Right atrium auricular region (tissue), 2 donors: Measurements from ENCODE around the gene LRRC27. TPM values are rescaled to one million over a fixed set of nuclear protein-coding genes. Genes with fewer than 3 reads are reported as not detected.
A peak's percentile ranks its signal among the peaks of the same experiment; 100 is the strongest.

Experiments
- DNase-seq: peaks from one replicate; pipeline ENCODE4 v3.0.0-alpha.2; 2019; ENCODE audit warnings: low spot score
- H3K27ac ChIP-seq, 2 donors: fragments of 200-600 bp; sonication (generic); 1 replicate in 1 of 2; 2 replicates in 1 of 2; pipeline ENCODE4 v1.5.1; 2016 to 2019
- H3K27me3 ChIP-seq, 2 donors: fragments of 200-600 bp; sonication (generic); one replicate each; pipeline versions ENCODE4 v1.5.1 to v1.6.0; 2017 to 2019
- H3K36me3 ChIP-seq: fragments of 200-600 bp; sonication (generic); one replicate; pipeline ENCODE4 v1.5.1; 2016
- H3K4me1 ChIP-seq, 2 donors: fragments of 200-600 bp; sonication (generic); one replicate each; pipeline versions ENCODE4 v1.5.1 to v1.6.0; 2017 to 2019
- H3K4me3 ChIP-seq, 2 donors: fragments of 200-600 bp; sonication (generic); 1 replicate in 1 of 2; 2 replicates in 1 of 2; pipeline ENCODE4 v1.5.1; 2017 to 2019; ENCODE audit warnings: mild to moderate bottlenecking in 1 of 2, moderate library complexity in 1 of 2
- H3K9me3 ChIP-seq, 2 donors: fragments of 200-600 bp; sonication (generic); one replicate each; pipeline ENCODE4 v1.5.1; 2019
- total RNA-seq, 2 donors: library from RNA; depleted of rRNA; stranded (reverse); fragments of >200 nt; gene quantifications; one replicate each; pipeline ENCODE4 v1.1.0, GENCODE V29; 2016
- TF ChIP-seq, protein P1 (sequence below), 2 donors: fragments of 200-600 bp; sonication (generic); IDR thresholded peaks; one replicate each; pipeline ENCODE4 v1.5.1; 2019; ENCODE audit warnings: antibody characterized with exemption in 2 of 2

LRRC27 gene
- total RNA-seq, 2 donors from 2014 or later = 2.6 to 4.6 TPM

DNA sequence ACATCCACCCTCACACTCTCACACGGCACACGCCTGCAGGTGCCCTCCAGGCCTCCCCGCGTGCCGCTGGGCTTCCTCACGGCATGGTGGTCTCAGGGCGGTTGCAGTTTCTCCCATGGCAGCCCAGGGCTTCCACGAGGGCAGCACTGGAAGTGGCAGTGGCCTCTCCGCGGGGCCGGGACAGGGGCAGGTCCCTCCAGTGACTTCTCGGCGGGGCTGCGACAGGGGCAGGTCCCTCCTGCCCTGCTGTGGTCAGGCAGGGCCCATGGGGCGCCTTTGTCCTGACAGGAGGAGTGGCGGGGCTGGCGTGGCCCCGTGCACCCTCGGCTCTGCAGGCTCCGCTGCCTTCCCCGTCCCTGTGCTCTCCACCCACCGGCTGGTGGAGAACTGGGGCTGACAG lies 84.0 kb downstream of the LRRC27 start:
- peaks cover 4% of the 10 kb centered on the region for H3K36me3 ChIP-seq
- H3K4me3 ChIP-seq = no peak overlapping the region
- peaks cover 0 to 56% of the 10 kb centered on the region in 2 donors for H3K4me1 ChIP-seq
- H3K27me3 ChIP-seq = no peaks in the 10 kb centered on the region
- no peak overlapping the region for H3K27ac ChIP-seq
- no peak for DNase-seq
- TF ChIP-seq, protein P1, sequence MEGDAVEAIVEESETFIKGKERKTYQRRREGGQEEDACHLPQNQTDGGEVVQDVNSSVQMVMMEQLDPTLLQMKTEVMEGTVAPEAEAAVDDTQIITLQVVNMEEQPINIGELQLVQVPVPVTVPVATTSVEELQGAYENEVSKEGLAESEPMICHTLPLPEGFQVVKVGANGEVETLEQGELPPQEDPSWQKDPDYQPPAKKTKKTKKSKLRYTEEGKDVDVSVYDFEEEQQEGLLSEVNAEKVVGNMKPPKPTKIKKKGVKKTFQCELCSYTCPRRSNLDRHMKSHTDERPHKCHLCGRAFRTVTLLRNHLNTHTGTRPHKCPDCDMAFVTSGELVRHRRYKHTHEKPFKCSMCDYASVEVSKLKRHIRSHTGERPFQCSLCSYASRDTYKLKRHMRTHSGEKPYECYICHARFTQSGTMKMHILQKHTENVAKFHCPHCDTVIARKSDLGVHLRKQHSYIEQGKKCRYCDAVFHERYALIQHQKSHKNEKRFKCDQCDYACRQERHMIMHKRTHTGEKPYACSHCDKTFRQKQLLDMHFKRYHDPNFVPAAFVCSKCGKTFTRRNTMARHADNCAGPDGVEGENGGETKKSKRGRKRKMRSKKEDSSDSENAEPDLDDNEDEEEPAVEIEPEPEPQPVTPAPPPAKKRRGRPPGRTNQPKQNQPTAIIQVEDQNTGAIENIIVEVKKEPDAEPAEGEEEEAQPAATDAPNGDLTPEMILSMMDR (IDR thresholded peaks at IDR 0.05) = no peak
- H3K9me3 ChIP-seq = no peaks in the 10 kb centered on the region

- no peaks in the 10 kb centered on the region for H3K27me3 ChIP-seq
- TF ChIP-seq, protein P1 (IDR thresholded peaks at IDR 0.05) = no peak
- peaks cover 0 to 56% of the 10 kb centered on the region in 2 donors for H3K4me1 ChIP-seq
- no peak for DNase-seq
- H3K27ac ChIP-seq = peak overlapping the region; percentile 1 to 27
- H3K36me3 ChIP-seq = peaks cover 4% of the 10 kb centered on the region
- H3K4me3 ChIP-seq = no peak overlapping the region
- no peaks in the 10 kb centered on the region for H3K9me3 ChIP-seq
Observed at GRCh38 chr10:132416566-132417256, 84.7 kb downstream of the LRRC27 start.

GRCh38 chr10:132417257-132417910 lies 85.4 kb downstream of the LRRC27 start:
- peaks cover 4% of the 10 kb centered on the region for H3K36me3 ChIP-seq
- TF ChIP-seq, protein P1 (IDR thresholded peaks at IDR 0.05) = no peak
- DNase-seq = no peak
- no peak overlapping the region for H3K4me3 ChIP-seq
- H3K9me3 ChIP-seq = no peaks in the 10 kb centered on the region
- peak overlapping the region; percentile 1 to 27 for H3K27ac ChIP-seq
- H3K4me1 ChIP-seq = peaks cover 0 to 56% of the 10 kb centered on the region in 2 donors
- no peaks in the 10 kb centered on the region for H3K27me3 ChIP-seq

DNA sequence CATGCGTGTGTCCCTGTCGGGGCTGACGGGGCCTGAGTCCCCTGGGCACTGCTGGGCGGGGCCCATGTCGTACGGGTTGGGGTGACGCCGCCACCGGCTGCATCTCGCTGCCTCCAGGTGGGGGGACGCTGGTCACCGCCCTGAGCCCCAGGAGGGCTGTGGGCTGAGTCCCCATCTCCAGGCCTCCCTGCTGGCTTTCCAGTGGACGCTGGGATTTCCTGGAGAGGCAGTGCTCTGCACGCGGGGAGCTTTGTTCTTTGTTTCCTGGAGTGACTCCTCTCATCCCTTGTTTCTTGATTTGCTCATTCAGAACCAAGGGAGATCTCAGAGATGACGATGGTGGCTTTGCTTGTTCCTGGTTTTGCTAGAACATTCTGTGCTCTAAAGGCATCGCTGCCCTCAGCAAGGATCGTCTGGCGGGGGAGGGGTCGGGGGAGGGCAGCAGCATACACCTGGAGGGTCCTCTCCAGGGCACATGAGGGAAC lies 86.0 kb downstream of the LRRC27 start:
- DNase-seq = no peak
- H3K27me3 ChIP-seq = no peaks in the 10 kb centered on the region
- peaks cover 0 to 55% of the 10 kb centered on the region in 2 donors for H3K4me1 ChIP-seq
- TF ChIP-seq, protein P1 (IDR thresholded peaks at IDR 0.05) = no peak
- H3K27ac ChIP-seq = peak overlapping the region; percentile 48 to 82
- no peaks in the 10 kb centered on the region for H3K9me3 ChIP-seq
- peaks cover 4% of the 10 kb centered on the region for H3K36me3 ChIP-seq
- no peak overlapping the region for H3K4me3 ChIP-seq

- no peak for DNase-seq
- TF ChIP-seq, protein P1 (IDR thresholded peaks at IDR 0.05) = no peak
- Histone ChIP-seq H3K27me3 (no peaks in the 10 kb centered on the region), H3K4me1 (peaks cover 0 to 50% of the 10 kb centered on the region in 2 donors), H3K27ac (peak overlapping the region; percentile 48 to 82), H3K4me3 (no peak overlapping the region), H3K9me3 (no peaks in the 10 kb centered on the region), H3K36me3 (peaks cover 4% of the 10 kb centered on the region)
Observed at GRCh38 chr10:132418527-132419416, 86.8 kb downstream of the LRRC27 start.
